D721Med (cell line): ENCODE measurements around the gene MTOR.

Experiments used
- DNase-seq: peaks from one replicate; pipeline ENCODE4 v3.0.0; 2011; ENCODE audit warnings: low spot score; ENCODE audit not compliant: insufficient read length
- FAIRE-seq: peaks from 2 replicates; lab custom pipeline; 2011; peaks lifted over from hg19 to GRCh38; lab: Jason Lieb, UNC
- TF ChIP-seq, protein P1 (sequence below): IDR thresholded peaks from 2 replicates; pipeline ENCODE4 v1.5.1; 2012; ENCODE audit warnings: mild to moderate bottlenecking, control low read depth; ENCODE audit not compliant: insufficient read depth; ENCODE audit errors: missing control alignments

Gene MTOR

DNA sequence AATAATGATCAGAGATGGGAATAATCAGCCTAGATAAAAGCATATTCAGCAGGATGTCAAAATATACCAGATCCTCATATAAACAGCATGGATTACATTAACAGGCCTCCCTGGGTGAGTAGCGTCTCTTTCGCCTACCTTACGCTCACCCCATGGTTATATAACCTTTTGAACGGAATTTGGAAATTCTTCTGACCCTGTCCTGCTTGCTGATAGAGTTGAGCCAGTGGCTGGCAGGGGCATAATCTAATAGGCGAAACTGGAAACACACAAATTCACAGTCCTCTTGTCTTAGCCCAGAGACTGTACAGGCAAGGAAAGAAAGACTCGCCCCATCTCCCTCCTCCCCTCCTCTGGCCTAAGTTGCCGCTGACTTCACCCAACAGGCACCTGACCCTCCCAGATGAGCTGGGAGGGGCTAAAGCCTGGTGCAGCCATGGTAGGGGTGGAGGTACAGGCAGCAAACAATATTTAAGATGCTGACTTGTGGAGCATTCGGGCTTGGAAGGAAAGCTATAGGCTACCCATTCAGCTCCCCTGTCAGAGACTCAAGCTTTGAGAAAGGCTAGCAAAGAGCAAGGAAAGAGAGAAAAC lies 73.4 kb downstream of the MTOR start, which contains the start of gene ANGPTL7:
ANGPTL7 (plus strand) TSS at position 498 of the 594 bp plus-strand sequence. CDS start 225 bp downstream, outside the sequence.
- no peak for FAIRE-seq
- TF ChIP-seq, protein P1, sequence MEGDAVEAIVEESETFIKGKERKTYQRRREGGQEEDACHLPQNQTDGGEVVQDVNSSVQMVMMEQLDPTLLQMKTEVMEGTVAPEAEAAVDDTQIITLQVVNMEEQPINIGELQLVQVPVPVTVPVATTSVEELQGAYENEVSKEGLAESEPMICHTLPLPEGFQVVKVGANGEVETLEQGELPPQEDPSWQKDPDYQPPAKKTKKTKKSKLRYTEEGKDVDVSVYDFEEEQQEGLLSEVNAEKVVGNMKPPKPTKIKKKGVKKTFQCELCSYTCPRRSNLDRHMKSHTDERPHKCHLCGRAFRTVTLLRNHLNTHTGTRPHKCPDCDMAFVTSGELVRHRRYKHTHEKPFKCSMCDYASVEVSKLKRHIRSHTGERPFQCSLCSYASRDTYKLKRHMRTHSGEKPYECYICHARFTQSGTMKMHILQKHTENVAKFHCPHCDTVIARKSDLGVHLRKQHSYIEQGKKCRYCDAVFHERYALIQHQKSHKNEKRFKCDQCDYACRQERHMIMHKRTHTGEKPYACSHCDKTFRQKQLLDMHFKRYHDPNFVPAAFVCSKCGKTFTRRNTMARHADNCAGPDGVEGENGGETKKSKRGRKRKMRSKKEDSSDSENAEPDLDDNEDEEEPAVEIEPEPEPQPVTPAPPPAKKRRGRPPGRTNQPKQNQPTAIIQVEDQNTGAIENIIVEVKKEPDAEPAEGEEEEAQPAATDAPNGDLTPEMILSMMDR, result no peak
- DNase-seq, result no peak

DNA sequence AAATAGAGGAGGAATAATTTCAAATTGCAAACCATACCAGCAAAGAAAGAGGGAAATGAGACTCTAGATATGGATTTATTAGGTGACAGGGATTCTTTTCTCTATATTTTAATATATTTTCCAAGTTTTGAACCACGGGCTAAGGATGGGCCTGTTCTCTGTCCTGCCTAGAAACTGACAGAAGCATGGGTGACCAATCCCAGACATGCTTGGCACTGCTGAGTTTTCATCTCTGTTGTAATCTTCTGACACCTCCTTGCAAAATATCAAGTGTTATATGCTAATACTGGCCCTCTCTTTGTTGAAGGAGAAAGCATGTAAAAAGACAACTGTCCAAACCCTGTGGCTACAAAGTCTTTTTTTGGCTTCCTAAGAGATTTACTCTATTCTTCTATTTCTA lies 74.0 kb downstream of the MTOR start:
- DNase-seq, result no peak
- TF ChIP-seq, protein P1, result no peak
- FAIRE-seq, result no peak

DNA sequence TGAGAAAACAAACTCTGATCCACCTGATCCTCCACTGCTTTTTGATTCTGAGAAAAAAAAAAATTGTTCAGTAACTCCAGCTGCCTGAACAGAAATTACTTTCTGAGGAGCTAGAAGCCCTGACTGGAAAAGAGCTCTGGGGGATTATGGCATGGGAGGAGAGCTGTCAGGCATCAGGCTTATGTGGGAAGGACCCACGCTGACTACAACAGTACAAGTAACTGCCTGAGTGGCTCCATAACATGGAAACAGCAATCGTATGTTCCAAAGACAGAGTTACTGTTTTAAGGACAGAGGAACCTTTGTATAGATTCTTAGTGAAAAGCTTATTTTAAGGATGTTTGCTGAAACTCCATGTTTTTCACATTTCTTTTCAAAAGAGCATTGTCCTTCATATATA lies 74.4 kb downstream of the MTOR start:
- FAIRE-seq (no peak), DNase-seq (peak; percentile 17)
- TF ChIP-seq, protein P1, result no peak

DNA sequence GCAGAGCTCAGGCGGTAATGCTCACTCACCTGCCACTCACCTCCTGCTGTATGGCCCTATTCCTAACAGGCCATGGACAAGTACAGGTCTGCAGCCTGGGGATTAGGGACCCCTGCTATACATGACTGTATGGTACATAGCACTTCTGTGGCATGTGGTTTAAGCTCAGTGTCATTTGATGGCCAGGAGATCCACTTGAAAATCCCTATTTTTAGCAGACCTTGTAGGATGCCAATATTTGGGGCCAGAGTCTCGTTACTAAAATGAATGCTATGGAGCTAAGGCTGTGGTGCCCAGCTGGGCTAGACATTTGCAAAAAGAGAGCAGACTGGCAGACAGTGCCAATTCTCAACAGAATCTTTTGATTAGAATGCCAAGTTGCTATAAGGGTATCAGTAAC lies 74.9 kb downstream of the MTOR start:
- DNase-seq, result no peak
- FAIRE-seq, result no peak
- TF ChIP-seq, protein P1, result no peak

DNA sequence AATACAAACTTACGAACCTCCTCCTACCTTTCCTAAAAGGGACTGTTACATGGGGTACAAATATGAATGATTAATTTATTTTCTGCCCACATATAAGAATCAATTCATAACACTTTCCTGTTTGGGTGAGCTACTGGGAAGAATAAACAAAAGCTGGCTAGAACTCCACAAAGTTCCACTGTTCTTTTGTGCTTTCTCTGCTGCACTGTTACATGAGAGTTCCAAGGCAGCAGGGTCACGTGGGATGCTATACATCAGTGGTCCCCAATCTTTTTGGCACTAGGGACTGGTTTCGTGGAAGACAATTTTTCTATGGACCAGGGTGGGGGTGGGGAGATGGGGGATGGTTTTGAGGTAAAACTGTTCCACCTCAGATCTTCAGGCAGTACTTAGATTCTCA lies 75.4 kb downstream of the MTOR start:
- TF ChIP-seq, protein P1, result no peak
- no peak for FAIRE-seq
- no peak for DNase-seq

DNA sequence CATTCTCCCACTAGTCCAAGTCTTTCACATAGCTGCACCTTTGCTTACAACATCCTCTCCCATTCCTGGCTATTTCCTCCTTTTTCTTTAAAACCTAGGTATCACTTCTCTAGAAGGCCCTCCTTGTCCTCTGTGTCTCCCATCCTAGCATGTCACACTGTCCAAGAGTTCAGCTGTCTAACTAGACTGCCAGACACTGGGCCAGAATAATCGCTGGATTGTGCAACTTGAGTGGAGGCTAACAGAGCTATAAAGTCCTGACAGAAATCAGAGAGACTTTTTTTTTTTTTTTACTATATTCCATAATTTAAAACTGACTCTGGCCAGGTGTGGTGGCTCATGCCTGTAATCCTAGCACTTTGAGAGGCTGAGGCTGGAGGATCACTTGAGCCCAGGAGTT lies 77.4 kb downstream of the MTOR start:
- TF ChIP-seq, protein P1, result no peak
- FAIRE-seq (no peak), DNase-seq (no peak)

DNA sequence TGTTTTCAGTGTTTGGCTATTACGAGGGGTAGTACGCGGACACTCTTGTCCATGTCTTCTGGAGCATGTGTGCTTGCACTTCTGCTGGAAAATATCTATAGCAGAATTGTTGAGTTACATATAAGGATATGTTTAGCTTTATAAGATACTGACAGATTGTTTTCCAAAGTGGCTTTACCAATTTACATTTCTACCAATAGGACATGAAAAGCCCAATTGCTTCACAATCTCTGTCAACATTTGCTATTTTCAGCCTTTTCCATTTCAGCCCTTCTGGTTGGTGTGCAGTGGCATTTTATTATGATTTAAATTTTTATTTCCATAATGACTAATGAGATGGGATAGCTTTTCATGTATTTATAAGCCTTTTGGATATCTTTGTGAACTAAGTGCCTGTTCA lies 79.5 kb downstream of the MTOR start:
- TF ChIP-seq, protein P1, result no peak
- FAIRE-seq (no peak), DNase-seq (no peak)
